Hypothalamus (tissue), 51 donors: ENCODE measurements around the gene PTPN14.

Experiments
- DNase-seq, 51 donors: peaks; one replicate each; lab custom pipeline; 2025; lab: John Stamatoyannopoulos, UW

PTPN14 gene

DNA sequence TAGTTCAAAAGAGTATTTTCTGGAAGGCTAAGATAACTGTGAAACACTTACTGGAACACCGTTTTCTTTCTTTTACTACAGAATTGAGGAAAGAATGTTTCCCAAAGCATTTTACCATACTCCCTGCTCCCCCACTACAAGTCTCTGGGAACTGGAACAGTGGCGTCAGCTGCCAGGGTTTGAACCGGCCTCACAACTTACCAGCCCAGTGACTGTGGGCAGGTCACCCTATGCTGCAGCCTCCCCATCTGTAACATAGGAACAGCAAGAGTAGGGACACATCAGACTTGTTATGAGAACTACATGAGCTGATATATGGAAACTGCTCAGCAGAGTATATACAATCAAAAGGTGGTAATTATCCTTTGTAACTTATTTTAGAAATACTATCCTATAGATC lies 91.5 kb downstream of the PTPN14 start:
- no peak for DNase-seq

DNA sequence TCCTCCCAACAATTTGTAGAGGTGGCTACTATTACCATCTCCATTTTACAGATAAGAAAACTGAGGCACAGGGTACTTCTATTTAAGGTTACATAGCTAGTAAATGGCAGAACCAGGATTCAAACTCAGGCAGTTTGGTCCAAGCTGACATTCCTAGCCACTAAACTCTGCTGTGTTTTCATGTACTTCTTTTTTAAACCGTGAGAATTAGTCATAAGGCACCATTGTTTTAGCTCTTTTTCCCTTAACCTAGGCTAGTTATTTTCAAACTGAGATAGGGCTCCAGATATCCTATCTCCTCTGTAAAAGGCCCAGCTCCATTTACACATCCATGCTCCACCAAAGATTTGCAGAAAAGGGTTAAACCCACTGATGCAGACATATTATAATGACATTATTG lies 92.9 kb downstream of the PTPN14 start:
- DNase-seq, result no peak

DNA sequence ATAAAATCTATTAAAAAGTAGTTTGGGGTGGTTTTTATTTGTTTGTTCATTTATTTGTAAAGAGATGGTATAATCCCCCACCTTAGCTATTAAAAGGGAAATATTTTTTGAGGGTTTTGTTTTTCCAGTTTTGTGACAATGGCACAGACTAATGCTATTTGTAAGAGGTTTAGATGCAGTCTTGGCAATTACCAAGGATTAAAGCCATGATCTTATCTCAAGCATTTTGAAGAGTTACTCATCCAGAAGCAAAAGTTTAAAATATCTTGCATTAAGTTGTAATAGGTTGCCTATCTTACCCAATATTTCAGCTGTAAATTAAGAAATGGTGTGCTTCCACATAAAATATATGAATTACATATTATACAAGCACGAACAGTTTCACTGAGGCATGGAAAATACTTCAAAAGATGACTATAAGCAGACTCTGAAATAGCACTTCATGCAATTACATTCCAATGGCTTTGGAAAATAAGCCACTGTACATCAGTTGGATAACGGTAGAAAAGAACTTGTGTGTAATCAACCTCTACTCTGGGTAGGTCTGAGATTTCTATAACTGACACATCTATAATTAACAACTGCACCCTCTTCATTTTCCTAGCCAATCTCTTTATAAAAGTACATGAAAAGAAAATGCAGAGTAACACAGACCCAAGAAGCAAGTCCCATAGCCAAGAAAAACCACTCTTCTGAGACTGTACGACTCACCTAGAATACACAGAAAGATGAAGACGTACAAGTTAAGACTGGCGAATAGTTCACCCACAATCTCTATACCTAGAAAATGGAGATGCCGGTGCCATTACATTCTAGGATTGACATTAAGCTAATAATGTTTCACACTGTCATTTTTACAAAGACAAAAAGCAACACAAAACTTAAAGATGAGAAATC lies 95.2 kb downstream of the PTPN14 start:
- DNase-seq, result no peak

DNA sequence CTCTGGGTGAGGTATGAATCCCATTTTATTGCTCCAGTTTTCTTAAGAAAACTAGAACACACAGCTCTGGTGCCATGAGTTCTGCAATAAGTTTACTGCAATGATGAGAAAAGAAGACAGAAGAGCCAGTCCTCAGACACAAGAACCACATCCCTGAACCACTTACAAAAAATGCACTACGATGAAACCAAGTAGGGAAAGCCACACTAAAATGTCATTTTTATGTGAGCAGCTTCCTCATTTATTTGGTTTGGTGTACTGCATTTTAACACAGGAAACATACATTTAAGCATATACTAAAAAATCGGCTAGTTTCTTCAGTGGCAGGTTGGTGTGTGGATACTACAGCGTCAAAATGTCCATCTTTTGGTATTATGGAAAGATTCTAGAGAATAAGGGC lies 95.9 kb downstream of the PTPN14 start:
- DNase-seq, result no peak

DNA sequence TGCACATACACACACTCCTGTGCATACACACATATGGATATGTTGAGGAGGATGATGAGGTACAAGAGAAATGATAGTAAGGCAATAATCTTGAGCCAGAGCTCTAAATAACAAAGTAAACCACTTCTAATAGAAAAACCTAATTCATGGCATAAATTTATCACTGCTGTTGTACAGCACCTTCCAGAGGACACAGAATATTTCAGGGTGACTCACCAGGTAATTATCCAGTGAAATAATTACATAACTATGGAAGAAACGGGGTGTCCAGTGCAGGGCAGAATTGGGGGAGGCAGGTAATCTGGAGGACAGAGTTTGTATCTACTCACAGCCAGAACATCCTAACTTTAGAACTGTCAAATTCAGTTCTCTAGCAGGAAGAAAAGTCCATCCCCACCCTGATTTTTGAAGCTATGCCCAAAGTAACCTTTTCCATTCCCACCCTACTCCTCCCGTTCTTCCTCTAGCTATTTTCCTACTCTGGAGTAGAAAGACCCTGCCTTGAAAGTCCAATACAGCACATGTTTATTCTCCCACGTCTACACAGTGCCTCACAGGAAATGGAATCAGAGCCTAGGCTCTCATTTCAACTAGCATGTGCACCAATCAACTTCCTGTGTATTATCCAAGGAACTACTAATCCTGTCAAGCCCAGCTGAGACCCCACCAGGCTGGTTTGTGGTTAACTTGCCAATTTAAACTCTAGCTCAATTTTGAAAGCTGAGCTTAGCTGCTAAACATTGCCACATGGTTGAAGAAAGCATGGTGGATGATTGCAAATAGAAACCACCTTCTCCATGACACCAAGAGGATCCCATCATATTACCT lies 96.6 kb downstream of the PTPN14 start:
- DNase-seq, result no peak

DNA sequence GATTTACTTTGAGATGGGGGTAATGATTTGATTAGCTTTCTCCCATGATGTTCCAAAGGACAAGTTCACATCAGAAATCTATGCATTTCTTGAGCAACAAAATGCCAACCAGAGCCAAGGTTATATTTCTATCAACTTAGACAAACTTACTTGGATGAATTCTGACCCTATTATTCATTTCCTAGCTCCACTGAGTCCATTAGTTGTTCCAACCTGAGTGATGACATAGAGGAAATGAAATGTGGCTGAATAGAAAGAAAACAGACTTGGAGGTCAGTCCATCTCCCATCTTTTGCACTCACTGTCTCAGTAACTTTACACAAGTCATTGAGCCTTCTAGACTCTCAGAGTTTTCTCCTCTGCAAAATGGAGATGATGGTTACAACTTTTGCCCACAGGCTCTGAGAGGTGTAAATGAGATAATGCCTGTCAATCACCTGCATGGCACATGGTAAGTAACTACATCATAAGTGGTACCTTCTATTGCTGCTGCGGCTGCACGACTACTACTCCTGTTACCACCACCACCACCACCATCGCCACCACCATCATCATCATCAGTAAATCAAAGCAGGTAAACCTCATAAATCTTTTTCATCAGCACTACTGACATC lies 98.2 kb downstream of the PTPN14 start:
- no peak for DNase-seq

DNA sequence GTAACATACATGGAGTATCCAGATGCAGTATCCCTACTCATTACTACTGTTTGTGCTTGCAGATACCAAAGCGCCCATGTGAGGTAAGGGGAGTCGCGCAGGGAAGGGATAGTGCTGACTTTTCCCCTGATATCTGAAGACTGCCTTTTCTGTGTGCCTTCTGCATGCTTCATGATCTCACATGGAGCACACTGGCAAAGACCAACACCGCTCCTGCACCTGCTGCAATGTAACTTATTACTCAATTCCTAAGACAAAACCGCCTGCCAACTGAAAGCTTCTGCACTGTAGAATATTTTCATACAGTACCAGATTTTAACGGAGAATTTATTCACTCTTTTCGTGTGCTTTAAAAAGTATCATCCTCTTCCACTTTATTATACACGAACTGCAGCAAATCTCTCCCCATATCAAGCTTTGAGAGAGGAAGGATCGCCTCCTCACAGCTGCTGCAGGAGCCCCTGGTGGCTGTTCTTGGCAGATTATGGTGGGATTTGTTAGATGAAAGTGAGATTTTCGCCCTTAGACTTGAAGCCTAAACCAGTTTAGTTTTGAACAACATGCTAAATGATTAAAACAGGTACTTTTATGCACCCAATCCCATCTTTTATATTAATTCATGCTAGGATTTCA lies 99.1 kb downstream of the PTPN14 start:
- no peak for DNase-seq

DNA sequence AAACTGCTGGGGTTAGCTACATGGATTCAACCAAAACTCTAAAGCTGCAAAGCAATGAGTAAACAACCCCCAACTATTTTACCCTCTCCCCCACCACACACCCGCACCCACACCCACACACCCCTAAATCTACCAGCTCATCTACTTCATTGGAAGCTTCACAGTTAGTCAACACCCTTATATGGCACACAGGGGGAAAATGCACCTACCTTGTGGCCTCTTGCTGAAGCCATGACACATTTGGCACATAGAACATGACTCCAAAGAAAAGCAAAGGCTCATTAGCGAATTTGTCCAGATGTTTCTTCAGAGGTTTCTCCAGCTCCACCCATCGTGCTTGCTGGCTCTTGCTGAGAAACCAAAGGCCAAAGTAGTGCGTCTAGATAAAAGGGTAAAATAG lies 99.8 kb downstream of the PTPN14 start:
- no peak for DNase-seq

DNA sequence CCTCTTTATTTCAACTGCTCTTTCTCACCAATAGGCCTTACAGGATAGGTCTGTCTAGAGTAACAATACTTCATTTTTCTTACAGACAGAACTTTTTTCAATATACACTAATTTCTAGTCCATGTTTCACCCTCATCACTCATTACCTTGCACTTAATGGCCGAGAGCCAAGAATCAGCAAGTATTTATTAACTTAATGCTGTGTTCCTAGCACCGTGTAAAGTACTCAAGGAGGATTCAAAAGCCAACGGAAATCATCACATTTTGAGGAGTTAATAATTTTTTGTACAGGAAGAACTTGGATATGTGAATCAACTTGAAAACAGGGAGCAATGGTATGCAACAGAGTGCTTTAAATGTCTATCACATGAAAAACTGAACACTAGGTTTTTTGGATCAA lies 102.0 kb downstream of the PTPN14 start:
- no peak for DNase-seq

DNA sequence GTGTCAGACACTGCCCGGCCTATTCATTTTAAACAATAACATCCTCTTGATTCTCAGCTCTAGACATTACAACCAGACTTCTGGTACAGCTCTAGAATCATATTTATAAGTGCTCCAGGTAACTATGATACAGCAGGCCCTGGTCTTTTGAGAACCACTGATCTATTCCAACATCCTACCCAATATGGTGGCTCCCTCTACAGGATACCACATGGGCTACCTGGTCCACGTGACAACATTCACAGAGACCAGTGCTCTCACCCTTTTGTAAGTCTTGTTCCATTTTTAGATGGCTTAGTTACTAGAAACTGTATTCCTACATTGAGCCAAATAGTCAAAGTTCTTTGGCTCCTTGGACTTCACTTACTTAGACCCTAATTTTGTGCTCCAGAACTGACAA lies 102.9 kb downstream of the PTPN14 start:
- no peak for DNase-seq

DNA sequence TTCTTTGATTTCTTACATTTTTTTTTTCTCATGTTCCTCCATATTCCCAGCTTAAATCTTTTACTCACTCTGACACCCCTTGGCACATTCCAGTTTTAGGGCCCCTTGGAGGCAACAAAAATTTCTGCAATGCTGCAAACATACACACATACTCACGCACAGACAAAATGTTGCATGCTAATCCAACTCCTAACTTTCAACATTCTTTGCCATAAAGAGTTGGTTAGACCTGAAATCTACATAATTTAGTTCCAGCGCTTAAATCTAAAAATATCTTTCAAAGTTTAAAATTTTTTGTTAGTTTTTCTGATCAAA lies 103.9 kb downstream of the PTPN14 start:
- no peak for DNase-seq

DNA sequence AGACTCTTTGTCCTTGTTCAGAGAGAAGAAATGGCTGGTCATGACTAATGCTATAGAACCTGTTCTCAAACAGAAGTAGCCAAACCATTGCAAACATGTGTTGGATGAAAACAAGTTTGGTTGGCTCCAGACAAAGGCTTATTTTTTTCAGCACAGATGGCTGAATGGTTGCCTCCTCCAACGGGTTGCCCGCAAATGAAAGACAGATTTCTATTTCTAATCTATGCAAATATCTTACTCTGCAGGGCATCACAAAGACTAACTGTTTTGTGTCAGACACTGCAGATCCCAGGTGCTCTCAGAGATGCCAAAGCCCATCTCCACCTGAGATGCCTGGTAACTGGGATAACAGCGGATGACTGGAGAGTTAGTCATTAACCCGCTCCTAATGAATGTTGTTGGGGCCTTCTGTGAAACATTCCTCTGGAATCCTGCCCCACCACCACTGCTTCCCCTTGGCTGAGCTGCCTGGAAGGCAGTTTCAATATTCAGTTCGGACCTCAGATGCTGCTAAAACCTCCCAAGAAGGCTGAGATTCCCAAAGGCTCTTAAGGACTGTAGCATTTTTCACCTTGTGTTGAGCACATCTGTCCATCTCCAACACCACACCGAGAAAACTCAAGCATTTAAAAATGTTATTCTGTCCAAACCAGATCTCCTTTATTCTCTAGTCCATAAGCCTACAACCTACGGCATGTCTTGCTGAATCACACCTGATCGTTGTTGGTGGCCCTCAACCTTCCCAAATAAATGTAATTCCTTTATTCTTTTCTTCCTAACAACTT lies 104.4 kb downstream of the PTPN14 start:
- peak in 7 of 51 donors; percentile 6 to 42 (median 23) for DNase-seq

DNA sequence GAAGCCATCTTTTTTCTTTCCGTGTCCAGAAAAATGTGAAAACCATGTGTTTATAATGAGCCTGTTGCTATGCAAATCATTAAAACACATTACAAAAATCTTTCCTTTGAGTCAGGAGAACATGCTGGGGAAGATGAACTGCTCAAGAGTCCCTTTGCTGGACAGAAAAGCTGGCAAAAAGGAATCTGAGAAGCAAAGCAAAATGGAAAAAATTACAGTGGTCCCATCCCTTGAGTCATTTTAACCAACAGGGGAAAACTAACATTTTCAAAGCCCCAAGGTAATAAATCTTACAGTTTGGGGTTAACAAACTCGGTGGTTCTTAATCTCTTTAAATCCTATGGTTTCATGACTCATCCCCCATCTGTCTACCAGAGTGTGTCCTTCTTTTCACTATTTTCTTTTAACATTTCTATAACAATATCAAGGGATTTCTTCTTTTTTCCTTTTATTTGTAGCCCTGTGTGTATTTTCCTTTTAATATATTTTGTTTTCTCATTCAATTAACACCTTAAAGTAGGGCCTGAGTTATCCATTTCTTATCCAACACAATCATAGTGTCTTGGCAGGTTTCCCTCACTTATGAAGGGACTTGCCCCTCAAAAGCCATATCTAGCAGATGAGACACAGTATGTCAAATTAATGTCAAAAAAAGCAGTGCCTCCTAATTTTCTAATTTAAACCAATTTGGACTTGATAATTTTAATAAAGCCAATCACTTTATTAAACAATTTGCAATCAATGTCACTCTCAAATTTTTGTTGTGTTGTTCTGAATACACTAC lies 105.4 kb downstream of the PTPN14 start:
- no peak for DNase-seq

DNA sequence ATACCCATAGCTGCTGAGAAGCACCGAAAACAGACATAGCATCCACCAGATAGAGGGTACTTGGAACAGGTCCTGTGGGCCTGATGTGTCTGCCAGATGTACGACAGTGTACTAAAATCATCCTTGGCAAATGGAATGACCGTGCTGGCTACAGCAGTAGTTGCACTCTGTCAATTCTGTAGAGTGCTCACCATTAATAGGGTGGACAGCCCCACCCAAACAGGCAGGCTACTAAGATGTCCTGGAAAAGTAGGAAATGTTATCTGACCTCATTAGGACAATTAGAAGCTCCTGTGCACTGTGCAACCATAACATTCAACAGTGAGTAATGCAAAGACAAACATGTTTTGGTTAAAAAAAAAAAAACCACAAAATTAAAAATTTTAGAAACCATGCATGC lies 106.2 kb downstream of the PTPN14 start:
- no peak for DNase-seq

DNA sequence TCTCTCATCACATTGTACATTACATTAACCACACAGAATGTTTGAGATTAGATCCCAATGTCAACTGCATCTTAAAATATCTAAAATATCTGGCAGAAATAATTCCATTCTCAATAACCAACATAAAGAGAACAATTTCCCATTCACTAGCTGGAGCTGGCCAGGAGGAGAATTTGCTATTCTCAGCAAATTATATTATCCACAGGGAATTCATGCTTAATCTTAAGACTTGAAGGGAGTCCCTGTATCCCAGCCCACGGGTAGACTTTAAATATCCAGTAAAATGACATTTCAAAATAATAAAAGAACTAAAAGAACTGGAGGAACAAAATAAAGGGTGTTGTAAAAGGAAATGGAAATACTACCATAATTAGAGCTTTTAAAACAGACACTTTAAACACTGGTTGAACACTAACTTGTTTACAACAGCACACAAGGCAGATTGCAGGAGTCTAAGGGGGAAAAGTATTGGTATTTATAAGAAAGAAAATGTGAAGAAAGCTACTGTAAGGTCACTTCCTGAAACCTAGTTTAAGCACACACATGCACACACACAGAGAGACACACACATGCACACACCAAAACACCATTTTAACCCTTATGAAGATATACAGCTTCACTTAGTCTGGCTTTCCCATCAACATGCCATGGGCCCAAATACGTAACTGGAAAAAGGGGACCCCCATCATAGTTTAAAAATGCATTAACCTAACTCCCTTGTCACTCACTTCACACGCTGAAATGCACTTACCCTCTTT lies 107.0 kb downstream of the PTPN14 start:
- no peak for DNase-seq

DNA sequence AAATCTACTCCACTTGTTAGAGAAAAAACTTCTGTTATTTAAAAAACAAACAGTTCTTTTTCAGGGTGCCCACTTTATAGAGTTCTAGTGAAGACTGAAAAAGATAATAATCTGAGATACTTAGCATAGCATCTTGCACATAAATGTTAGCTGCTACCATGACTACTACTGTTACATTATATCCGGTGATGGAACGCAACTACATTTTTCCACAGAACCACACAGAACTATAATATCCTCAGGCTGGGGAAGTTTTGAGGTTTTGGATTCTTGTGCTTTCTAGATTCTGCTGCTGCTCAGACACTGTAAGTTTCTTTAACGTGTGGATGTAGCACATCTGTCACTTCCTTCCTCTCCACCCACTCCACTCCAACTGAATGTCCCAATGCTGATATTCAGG lies 110.3 kb downstream of the PTPN14 start:
- DNase-seq, result no peak

DNA sequence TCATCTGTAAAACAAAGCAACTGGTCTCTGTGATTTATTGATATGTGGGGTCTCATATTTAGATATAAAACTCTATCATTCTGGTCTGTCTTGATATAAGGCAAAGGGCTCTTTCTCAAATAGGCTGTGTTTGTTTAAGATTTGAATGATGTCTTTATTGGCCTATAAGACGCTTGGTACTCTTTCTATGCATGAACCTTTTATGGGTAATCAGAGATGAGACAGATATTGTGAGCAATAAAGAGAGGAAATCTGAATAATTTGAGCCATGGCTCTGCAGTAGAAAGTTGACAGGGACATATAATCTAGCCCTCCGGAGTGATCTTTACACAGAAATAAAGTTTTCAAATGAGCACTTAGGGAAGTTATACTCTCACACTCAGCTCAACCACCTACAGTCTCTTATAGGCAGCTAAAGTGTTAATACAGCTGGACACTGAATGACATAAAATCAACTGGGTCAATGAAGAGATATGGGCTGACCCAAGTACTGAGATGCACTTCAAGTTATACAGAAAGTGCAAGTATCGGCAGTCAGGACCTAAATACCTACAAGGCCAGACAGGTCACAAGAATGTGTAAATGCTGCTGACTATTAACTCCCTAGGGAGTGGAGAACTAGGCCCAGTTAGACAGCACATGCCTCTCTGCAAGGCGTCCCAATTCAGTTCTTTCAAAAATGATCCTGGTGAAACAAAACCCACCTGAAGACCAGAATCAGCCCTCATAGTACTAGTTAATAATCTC lies 111.0 kb downstream of the PTPN14 start:
- DNase-seq, result no peak
